HG02678 (cell line): ENCODE measurements around the gene AFF3.

Source experiments
- ATAC-seq: cut with Tn5 transposase; IDR thresholded peaks from one replicate; pipeline ENCODE4 v1.9.1; 2021; ENCODE audit warnings: mild to moderate bottlenecking, moderate library complexity; ENCODE audit not compliant: unreplicated experiment

AFF3 gene

DNA sequence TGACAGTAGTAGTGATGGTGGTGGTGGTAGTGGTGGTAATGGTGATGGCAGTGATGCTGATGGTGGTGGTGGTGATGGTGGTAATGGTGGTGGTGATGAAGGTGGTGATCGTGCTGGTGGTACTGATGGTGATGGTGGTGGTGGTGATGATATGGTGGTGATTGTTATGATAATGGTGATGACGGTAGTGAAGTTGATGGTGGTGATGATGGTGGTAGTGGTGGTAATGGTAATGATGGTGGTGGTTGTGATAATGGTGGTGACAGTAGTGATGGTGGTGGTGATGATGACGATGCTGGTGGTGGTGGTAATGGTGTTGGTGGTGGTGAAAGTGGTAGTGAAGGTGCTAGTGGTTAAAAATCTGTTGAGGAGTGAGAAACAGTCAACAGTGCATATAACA lies 125.6 kb downstream of the AFF3 start:
- ATAC-seq, result no peak

DNA sequence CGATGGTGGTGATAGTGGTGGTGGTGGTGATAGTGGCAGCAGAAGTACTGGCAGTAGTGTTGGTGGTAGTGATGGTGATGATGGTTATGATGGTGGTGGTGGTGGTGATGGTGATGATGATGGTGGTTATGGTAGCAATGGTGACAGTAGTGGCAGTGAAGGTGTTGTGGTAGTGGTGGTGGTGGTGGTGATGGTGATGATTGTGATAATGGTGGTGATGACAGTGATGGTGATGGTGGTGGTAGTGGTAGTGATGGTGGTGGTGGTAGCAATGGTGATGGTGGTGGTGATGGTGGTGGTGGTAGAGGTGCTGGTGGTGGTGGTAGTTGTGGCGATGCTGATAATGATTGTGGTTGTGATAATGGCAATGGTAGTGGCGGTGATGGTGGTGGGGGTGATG lies 126.5 kb downstream of the AFF3 start:
- no peak for ATAC-seq

DNA sequence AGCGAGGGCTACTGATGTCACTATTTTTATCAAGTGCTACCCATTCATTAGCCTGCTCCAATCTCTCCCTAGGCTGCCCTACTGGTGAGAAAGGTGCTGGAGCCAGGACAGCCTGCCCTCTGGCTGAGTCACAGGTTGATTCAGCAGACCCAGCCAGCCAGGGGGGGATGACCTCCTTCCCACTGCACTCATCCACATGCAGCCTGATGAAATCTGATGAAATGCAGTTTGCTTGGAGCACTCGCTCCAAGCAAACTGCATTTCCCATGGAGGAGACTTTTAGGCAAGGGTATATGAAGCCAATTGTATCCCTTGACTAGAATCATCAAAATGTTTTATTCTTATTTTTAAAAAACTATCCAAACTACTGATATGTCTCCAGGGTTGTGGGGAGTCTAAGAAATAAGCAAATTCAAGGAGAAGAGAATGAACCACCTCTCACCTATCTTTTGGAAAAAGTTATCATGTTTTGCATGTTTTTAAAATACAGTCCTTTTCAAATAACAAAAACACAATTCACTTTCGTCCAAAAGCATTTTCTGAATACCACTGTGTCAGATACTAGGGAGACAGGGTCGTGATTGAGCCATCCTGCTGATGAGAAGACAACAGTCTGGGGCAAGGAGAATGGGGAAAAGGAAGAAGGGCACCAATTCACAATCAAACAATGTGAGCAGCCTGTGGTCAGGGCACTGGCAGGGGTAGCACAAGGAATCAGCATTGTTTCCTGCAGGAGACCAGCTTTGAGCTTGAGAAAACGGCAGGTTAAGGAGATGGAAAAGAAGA lies 128.3 kb downstream of the AFF3 start:
- no peak for ATAC-seq

DNA sequence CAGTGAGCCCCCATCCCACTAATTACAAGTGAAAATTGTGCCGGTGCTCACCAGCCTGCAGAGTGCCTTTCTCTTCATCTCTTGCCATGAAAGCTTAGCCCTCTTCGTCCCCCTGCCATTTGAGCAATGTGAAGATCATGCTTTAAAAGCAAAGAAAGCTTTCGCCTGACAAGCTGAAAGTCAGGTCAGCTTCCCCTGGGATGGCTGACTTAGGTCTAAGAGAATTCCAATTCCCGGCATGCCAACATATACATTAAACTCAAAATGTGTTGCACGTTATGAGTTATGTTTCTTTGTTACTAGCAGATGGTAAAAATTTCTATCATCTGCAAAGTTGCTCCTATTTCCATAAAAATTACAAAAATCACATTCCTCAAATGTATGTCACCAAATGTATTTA lies 129.8 kb downstream of the AFF3 start:
- ATAC-seq, result no peak

DNA sequence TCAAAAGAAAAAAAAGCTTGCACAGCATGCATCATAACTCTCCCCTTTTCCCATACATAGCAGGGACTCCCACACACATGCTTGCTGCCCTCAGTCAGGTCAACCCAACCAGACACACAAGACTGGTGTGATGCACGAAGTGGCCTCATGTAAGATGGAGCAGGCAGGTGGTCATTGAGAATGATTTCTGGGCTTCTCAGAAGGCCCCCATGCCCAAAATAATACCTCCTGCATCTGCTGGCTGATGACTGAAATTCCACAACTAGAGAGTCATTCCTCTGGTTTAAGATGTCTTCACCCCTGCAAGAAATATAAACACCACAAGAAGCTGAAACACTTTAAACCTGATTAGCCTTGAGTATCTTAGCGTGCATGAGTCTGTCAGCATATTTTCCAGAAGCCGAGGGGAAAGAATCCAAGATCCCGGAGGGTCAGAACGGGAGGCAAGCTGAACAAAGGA lies 131.1 kb downstream of the AFF3 start:
- ATAC-seq, result no peak

DNA sequence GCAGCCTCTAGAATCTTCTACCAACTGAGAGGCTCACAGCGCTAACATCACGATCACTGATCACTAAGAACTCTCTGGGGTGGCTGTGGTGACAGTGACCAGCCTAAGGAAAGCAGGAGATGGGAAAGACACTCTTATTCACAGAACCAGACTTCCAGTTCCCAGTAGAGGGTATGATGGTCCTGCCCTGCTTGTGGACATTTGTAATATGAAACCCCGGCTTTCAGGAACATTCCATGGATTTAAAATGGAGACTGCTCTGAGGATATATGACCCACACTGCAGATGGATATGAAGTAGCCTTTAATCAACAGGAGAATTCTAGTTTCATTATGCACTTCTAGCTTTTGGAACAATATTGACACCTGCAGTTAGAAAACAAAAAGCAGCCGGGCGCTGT lies 131.8 kb downstream of the AFF3 start:
- no peak for ATAC-seq

DNA sequence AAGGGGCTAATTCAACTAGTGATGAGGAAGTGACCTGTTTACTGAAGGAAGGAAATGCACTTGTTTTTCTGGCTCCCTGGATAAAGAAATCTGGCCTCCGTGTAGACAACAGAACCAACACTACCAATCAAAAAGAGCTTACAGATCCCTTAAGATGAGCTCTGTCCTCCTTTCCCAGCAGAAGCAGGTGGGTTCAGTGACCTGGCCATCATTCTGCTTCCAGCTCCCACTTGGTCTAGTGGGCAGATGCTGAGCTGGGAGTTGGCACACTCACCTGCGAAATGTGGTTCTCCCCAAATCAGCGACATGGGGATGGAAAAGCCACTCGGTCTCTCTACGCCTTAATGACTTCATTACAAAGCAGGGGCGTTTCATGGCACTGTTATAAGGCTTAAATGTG lies 132.6 kb downstream of the AFF3 start:
- ATAC-seq, result no peak

DNA sequence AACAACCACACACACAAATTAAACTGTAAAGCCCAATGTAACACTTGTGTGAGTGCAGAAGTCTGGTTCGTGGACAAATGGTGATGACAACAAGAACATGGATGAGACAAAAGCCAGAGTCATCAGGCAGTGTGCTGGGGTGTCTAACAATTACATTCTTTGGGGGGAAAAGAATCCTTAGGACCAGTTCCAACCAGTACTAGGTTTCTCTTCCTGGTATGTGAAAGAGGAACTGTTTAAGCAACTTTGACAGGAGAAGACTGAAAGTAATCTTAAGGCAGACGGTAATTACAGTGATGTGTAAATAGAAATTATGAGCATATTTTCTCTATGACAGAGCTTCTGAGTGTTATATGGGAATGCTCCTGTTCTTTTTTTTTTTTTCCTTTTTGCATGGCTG lies 133.4 kb downstream of the AFF3 start:
- no peak for ATAC-seq

DNA sequence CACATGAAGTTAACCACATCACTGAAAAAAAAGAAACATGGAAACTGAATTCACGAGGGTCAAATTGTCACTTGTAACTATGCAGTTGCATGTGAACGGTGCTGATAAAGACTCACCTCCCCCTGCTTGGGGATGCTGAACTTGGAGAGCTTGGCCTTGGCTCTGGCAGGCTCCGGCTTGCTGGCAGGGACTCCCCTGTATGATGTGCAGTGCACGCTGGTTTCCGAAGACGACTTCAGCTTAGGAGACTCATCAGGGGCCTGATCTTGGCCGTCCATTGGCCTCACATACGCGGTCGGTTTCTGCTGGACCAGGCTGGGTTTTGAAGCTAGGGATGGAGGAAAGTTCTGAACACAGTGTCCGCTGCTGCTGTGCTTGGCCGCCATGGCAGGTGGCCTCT lies 135.9 kb downstream of the AFF3 start:
- no peak for ATAC-seq

DNA sequence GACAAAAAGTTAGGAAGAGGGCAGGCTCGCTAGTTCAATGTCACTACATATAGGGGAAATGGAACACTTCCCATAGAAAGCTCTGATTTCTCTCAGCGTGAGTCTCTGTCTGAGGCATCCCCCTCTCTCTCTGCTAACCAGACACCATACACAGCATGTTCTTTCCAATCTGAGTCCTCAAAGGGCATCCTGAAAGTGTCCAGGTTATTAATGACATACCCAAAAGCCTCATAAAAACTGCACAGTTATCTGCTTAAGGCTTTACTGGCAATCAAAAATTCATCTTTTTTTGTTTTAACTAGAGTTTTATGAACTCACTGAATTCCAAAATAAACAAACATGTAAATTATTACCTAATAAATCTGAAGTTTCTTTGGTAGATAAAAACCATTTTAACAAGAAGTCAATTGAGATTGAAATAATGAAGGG lies 137.4 kb downstream of the AFF3 start:
- no peak for ATAC-seq

DNA sequence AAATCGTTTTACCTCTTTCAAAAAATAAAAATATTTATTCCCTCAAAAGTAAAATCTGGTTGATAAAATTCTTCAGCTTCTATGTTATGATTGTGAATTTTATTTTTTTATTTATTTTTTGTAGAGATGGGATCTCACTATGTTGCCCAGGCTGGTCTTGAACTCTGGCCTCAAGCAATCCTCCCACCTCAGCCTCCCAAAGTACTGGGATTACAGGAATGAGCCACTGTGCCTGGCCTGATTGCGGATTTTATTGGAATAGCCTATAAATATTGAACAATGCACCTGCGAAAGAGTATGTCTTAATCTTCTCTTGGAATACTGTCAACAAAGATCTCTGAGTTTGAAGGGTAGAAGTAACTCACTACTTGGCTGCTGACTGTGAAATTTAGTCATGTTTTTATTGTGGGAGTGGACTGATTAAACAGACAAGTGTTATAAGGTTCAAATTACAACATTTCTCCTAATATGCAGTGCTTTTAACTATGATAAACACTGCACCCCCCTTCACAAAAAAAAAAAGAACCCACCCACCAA lies 138.0 kb downstream of the AFF3 start:
- no peak for ATAC-seq

DNA sequence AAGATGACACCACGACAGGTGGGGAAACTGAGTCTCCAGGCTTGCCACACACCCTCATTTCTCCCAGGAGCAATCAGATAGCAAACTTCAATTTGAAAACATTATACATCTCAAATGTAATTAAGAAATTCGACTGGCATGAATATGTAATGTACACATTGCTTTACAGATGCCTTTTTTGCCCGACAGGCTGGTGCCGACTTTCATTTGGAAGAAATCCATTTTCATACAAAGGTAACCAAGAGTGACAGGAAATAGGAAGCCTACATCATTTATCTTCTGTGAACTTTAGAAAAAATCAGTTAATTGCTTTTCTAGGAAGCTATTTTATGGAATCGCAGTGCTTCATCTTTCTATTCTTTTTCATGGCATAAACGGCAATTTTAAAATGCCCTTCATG lies 140.3 kb downstream of the AFF3 start:
- no peak for ATAC-seq

DNA sequence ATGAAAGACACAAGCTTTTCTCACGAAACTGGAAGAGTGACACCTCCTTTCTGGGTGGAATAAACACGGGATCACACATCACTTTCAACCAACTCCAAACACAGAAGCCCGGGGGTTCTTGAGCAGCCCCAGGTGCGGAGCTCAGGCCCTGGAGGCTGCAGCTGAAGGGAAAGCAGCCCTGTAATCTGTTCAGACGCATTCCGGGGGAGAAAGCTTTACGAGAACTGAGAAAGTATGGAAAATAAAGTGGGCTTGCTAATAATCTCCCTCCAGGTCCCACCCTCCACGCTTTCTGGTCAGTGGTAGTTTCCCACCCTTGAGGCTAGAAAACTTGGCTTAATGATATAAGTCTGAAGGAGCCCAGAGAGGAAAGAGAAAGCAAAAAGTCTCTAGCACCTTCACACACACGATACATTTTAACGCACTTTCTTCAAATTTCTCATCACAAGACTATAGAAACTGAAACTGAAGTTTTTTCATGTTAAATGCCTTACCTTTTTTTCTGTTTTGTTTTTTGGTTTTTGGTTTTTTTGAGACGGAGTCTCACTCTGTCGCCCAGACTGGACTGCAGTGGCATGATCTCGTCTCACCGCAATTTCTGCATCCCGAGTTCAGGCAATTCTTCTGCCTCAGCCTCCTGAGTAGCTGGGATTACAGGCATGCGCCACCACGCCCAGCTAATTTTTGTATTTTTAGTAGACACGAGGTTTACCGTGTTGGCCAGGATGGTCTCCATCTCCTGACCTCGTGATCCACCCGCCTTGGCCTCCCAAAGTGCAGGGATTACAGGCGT lies 141.3 kb downstream of the AFF3 start:
- no peak for ATAC-seq

DNA sequence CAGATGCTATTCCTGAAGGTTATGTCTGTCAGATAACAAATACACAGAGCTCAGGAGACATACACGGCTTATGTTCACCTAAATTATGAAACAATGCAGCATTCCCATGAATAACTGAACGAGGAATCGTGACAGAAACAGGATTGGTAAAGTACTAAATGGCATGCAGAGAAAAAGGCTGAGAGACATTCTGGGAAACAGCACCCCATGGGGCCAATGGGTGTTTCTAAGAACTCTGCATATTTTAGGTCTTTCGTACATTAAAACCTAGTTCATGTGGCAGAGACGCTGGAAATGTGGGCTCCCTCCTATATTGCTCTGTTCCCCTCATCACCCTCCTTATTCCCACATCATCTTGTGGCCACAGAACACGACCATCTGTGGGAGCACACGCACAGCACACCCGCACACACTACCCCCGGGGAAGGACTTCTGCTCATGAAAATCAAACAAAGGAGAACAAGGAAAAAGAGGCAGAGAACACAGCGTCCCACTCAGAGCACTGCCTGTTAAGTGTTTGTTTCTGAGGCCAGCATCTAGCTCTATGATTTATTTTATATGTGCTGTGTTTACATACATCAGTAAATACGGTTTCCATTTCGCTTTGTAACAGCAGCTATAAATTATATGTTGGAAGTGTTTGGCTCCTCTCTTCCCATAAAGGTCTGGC lies 143.6 kb downstream of the AFF3 start:
- no peak for ATAC-seq

DNA sequence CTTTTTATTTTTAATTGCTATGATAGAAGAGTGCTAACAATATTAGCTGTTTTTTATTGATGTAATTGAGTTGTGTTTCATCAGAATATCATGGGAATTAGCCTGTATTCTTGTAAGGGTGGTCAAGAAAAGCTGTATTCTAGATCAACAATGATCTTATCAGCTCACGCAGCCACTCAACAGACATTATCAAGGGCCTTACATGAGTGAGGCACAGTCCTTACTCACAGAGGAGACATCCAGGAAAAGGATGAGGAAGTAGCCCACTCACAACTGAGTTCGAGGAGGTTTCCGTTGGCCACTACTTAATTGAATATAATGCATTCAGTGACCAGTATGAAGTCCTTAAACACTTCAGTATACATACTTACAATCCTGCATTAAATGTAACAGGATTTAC lies 152.5 kb downstream of the AFF3 start:
- no peak for ATAC-seq

DNA sequence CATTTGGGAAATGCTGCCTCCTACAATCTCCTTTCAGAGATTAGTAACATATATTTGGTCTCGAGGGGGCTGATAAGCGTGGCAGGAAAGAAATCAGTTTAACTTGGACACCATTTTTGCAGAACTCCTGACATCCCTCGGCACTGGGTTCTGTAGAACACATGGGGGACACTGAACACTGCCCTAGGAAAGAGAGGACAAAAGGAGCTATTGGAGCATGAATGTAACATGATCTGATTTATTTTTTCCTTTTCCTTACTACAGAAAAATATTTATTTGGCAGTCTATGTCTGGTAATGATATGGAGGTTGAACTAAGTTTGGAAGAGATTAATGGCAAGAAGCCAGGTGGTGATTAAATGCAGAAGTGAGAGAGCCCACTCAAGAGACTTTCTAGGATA lies 153.8 kb downstream of the AFF3 start:
- ATAC-seq, result no peak

DNA sequence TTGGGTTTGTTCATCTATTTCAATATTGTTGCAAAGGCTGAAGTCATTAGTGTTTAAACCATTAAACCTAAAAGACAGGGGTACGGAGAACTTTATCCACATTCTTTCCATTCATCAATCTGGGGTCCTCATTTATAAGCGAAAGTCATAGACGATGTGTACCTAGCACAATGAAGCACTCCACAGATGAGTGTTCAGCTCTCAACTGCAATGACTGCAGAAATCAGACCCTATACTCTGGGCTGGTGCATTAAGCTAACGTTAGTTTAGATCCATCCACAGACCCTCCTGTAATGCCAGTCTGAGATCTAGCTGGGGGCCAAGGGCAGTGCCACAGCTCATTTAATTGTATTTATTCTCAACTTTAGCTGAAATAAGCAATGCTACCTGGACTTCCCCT lies 155.2 kb downstream of the AFF3 start:
- ATAC-seq, result no peak

DNA sequence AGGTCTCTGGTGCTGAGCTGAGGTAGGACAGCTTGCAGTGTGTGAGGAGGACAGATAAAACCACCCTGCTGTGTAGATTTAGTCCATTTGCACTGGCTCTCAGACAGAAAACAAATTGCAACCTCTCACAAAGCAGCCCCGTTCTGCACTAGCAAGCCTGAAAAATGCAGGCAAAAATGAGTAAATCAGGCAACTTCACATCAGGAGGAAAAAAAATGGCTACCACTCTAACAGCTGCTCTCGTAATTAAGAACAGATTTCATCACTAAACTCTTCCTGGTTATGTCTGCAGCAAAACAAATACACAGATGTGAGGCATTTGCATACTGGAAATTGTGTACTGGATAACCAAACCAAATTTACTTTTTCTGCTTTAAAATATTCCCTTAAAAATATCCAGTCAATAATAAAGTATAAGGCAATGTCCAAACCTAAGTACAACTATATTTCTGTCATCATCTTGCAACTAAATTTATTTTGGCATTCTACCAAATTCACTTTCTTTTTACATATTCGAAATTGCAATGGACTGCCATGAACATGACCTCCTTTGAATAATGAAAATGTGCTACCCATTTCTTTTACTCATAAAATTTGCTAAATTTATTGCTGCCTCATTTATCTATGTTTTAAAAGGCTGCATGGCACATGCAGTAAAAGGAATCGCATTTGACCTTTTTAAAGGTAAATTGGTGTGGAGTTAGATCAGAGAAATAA lies 157.4 kb downstream of the AFF3 start:
- ATAC-seq, result no peak

DNA sequence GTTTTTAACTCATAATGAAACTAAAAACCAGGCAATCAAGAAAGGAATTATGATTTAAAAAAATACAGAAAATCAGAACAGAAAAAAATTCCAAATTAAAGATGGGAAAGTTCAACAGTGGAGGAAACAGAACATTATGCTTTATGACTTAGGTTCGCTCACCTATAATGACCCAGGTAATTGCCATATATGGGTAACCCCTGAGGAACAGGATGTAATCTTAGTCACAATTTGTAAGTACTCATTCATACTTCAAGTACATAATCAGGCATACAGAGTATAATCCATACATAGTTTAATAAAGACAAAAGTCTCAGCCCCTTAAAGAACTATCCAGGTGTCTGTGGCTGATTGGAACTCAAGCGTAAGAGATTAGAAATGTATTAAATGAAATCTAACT lies 159.6 kb downstream of the AFF3 start:
- no peak for ATAC-seq

DNA sequence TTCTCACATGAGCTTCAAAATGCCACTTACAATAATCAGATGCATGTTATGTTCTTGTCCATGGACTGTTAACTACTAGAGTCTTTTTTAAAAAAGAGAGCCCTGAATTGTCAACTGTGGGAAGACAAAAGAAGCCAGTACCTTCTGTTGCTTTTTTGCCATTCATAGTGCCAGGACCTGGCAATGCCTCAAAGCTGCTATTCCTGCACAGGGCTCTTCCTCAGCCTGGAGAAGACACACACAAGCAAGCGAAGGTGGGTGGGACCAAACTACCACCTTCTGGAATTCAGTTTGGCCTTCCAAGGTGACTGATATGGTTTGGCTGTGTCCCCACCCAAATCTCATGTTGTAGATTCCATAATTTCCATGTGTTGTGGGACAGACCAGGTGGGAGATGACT lies 160.6 kb downstream of the AFF3 start:
- ATAC-seq, result no peak

DNA sequence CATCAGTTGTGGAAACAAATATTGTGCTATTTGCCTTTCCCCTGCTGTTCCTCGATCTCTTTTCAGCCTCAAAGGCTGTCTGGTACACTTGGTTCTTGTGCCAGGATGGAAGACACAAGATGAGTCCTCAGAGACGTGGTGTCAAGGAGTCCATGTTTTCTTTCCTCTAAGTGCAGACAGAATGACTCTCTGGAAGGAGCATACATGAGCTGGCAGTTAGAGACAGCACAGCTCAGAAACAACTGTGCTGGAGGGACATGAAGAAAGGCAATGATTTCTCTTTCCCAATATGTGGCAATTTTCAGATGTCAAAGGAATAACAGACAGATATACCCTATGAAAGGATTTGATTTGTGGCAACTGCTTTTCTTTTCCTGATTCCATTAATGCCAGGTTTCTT lies 162.2 kb downstream of the AFF3 start:
- ATAC-seq, result no peak
